B cell (primary cell): Measurements from ENCODE around the gene ERVK3-1. TPM values are rescaled to one million over a fixed set of nuclear protein-coding genes. Genes with fewer than 3 reads are reported as not detected.
"Not testable (repeated sequence)": the region's sequence is repeated elsewhere in the genome, so short reads cannot be mapped to it uniquely, and the experiment has no call there.

ENCODE experiments used
- ATAC-seq: fragments of 200-7000 bp; cut with Tn5 transposase; one replicate; pipeline ENCODE4 v1.10.0; 2021; ENCODE audit warnings: low read depth, mild to moderate bottlenecking, moderate number of reproducible peaks, moderate library complexity
- CTCF ChIA-PET: fragments of 350-600 bp; sonication (Branson Sonifier 250); formaldehyde crosslinking; loops from one replicate; lab custom pipeline; 2021; ENCODE audit warnings: antibody characterized with exemption, inconsistent platforms; lab: Charles Lee
- POLR2A ChIA-PET: fragments of 350-600 bp; sonication (Branson Sonifier 250); formaldehyde crosslinking; loops from one replicate; lab custom pipeline; 2021; ENCODE audit warnings: antibody characterized with exemption; lab: Charles Lee
- DNase-seq: peaks from one replicate; pipeline ENCODE4 v3.0.0; 2013
- H2AFZ ChIP-seq: 2 replicates; pipeline ENCODE4 v1.6.1; 2012; ENCODE audit warnings: mild to moderate bottlenecking, low read depth, low read length; ENCODE audit not compliant: insufficient read depth, poor library complexity, severe bottlenecking
- H3K27ac ChIP-seq, 2 donors: 1 replicate in 1 of 2; 2 replicates in 1 of 2; pipeline ENCODE4 v1.5.1; 2012 to 2013; ENCODE audit warnings: low read length in 2 of 2, mild to moderate bottlenecking in 2 of 2, moderate library complexity in 1 of 2
- H3K27me3 ChIP-seq, 4 experiments: fragments of 200-600 bp in 1 of 4; sonication (generic) in 1 of 4; replicated peaks in 1 of 4; 1 replicate in 2 of 4; 2 replicates in 2 of 4; pipeline versions ENCODE4 v1.6.1 to v1.7.0; 2013 to 2016; ENCODE audit warnings: low read length in 3 of 4, mild to moderate bottlenecking in 2 of 4, mixed read lengths in 1 of 4, moderate library complexity in 1 of 4; ENCODE audit not compliant: insufficient read depth in 4 of 4, control insufficient read depth in 3 of 4; ENCODE audit errors: control extremely low read depth in 1 of 4
- H3K36me3 ChIP-seq, 2 experiments: replicated peaks in 1 of 2; 1 replicate in 1 of 2; 2 replicates in 1 of 2; pipeline versions ENCODE4 v1.6.1 to v1.7.1; 2013; ENCODE audit warnings: low read length in 1 of 2; ENCODE audit not compliant: insufficient read depth in 2 of 2, control insufficient read depth in 1 of 2; ENCODE audit errors: control extremely low read depth in 1 of 2, extremely low read depth in 1 of 2
- H3K4me1 ChIP-seq, 2 donors: fragments of 200-600 bp in 1 of 2; sonication (generic) in 1 of 2; 1 replicate in 1 of 2; 2 replicates in 1 of 2; pipeline versions ENCODE4 v1.5.1 to v1.6.1; 2013 to 2017; ENCODE audit warnings: low read length in 2 of 2; ENCODE audit not compliant: control insufficient read depth in 2 of 2, insufficient read depth in 2 of 2
- H3K4me2 ChIP-seq: replicated peaks from 2 replicates; pipeline ENCODE3; 2012; ENCODE audit warnings: mild to moderate bottlenecking, low read depth, low read length; ENCODE audit not compliant: poor library complexity, severe bottlenecking
- H3K4me3 ChIP-seq, 5 experiments: fragments of 200-600 bp in 1 of 5; sonication (generic) in 1 of 5; 1 replicate in 3 of 5; 2 replicates in 2 of 5; pipeline versions ENCODE4 v1.5.1 to v1.7.0; 2011 to 2016; ENCODE audit warnings: low read length in 4 of 5, mild to moderate bottlenecking in 4 of 5, low read depth in 2 of 5, control low read depth in 1 of 5, moderate library complexity in 1 of 5; ENCODE audit not compliant: insufficient read depth in 1 of 5; ENCODE audit errors: control extremely low read depth in 1 of 5, extremely low read depth in 1 of 5
- H3K79me2 ChIP-seq: fragments of 200-600 bp; sonication (generic); one replicate; pipeline ENCODE4 v1.6.0; 2016; ENCODE audit warnings: low read length; ENCODE audit not compliant: control insufficient read depth, insufficient read depth
- H3K9ac ChIP-seq: fragments of 200-600 bp; sonication (generic); 2 replicates; pipeline ENCODE4 v1.6.1; 2017; ENCODE audit warnings: mild to moderate bottlenecking, low read length, moderate library complexity
- H3K9me3 ChIP-seq, 3 donors: one replicate each; pipeline versions ENCODE4 v1.6.1 to v1.7.1; 2013; ENCODE audit warnings: low read length in 2 of 3; ENCODE audit not compliant: control insufficient read depth in 2 of 3, insufficient read depth in 1 of 3; ENCODE audit errors: control extremely low read depth in 1 of 3
- H4K20me1 ChIP-seq: 2 replicates; pipeline ENCODE4 v1.6.0; 2012; ENCODE audit warnings: mild to moderate bottlenecking, low read length; ENCODE audit not compliant: insufficient read depth, control insufficient read depth, poor library complexity, severe bottlenecking
- H3K27ac Mint-ChIP-seq: one replicate; pipeline ENCODE4 v1.8.0; 2021; ENCODE audit warnings: mixed read lengths
- H3K27me3 Mint-ChIP-seq: one replicate; pipeline ENCODE4 v1.8.0; 2021; ENCODE audit warnings: mixed read lengths
- H3K4me1 Mint-ChIP-seq: one replicate; pipeline ENCODE4 v1.8.0; 2021; ENCODE audit warnings: mixed read lengths
- H3K4me3 Mint-ChIP-seq: one replicate; pipeline ENCODE4 v1.8.0; 2021; ENCODE audit warnings: mixed read lengths
- H3K9me3 Mint-ChIP-seq: one replicate; pipeline ENCODE4 v1.8.0; 2022; ENCODE audit warnings: mixed read lengths; ENCODE audit not compliant: insufficient read depth
- CTCF ChIP-seq: fragments of 200-600 bp; IDR thresholded peaks from one replicate; pipeline ENCODE4 v1.8.0; 2022; ENCODE audit warnings: antibody characterized with exemption, mild to moderate bottlenecking
- EZH2 ChIP-seq: IDR thresholded peaks from 2 replicates; pipeline ENCODE4 v1.6.1; 2012; ENCODE audit warnings: borderline replicate concordance, low read depth, mild to moderate bottlenecking, moderate library complexity, low read length; ENCODE audit not compliant: insufficient read depth, poor library complexity, severe bottlenecking
- WGBS: methylation state at CpG from one replicate; pipeline ENCODE4 v1.1.5; 2013; ENCODE audit warnings: missing lambda C conversion rate; ENCODE audit not compliant: insufficient coverage; 5-methylcytosine and 5-hydroxymethylcytosine counted together
- intact Hi-C: fragments of 100-400 bp; cut with micrococcal nuclease; formaldehyde crosslinking; loops from one replicate; pipeline ENCODE4 v1.10.0; 2022
- polyA minus RNA-seq: library from RNA; depleted of rRNA, polyadenylated mRNA; stranded (reverse); fragments of >200 nt; gene quantifications from 2 replicates; pipeline ENCODE4 v1.2.3, GENCODE V29; 2012
- polyA plus RNA-seq: library from polyadenylated mRNA; depleted of rRNA; stranded (reverse); fragments of >200 nt; gene quantifications from 2 replicates; pipeline ENCODE4 v1.2.3, GENCODE V29; 2012
- total RNA-seq, 2 donors: library from RNA; stranded (reverse); fragments of 120-200 nt in 1 of 2; gene quantifications; 1 replicate in 1 of 2; 2 replicates in 1 of 2; pipeline versions ENCODE4 v1.2.3 to v1.2.4, GENCODE V29; 2013 to 2022

ERVK3-1 gene
- total RNA-seq (79.0 and 80.2 TPM in 2 replicates), polyA plus RNA-seq (80.7 and 113 TPM in 2 replicates), polyA minus RNA-seq (72.9 and 100 TPM in 2 replicates)
- total RNA-seq (2013): 68.9 TPM

GRCh38 chr19:58305065-58305931 is at the start of gene ERVK3-1:
Gene ERVK3-1, plus strand, starts transcription at chr19:58305377. Its CDS starts 6,792 bp downstream, at chr19:58312169.
- Histone ChIP-seq H3K4me2 (peak within 1 kb of the TSS; percentile 79), H4K20me1 (no peaks in the 10 kb centered on the region), H3K36me3 (peaks cover 0 to 37% of the 10 kb centered on the region in 2 experiments), H3K4me3 (peak within 1 kb of the TSS; percentile 39 to 94 (median 88)), H3K4me1 (peaks cover 15 to 18% of the 10 kb centered on the region in 2 donors), H3K9ac (peak within 1 kb of the TSS; percentile 84), H3K9me3 (peaks cover 0 to 3% (median 0%) of the 10 kb centered on the region in 3 donors), H3K27me3 (no peaks in the 10 kb centered on the region), H3K79me2 (peaks cover 53% of the 10 kb centered on the region), H3K27ac (peak within 1 kb of the TSS; percentile 85 to 93), H2AFZ (peak within 1 kb of the TSS; percentile 91)
- intact Hi-C loops: loop anchor here (1.0 to 5.0 kb wide), 15 partner anchors 21 to 1633 kb away; partner anchors contain the start of genes RPS5, TRIM28, ZNF132 and ZNF274
- DNase-seq (peak; percentile 98), ATAC-seq (peak; percentile 98)
- Mint-ChIP-seq H3K4me3 (peak within 1 kb of the TSS; percentile 97), H3K9me3 (no peaks in the 10 kb centered on the region), H3K4me1 (peaks cover 36% of the 10 kb centered on the region), H3K27ac (peak within 1 kb of the TSS; percentile 97), H3K27me3 (no peaks in the 10 kb centered on the region)
- 2% methylated on average over 51 of the region's 55 CpGs for WGBS
- ChIA-PET POLR2A (interaction anchor here (0.5 to 3.3 kb wide), 6 partner anchors 21 to 253 kb away, joined by 3 to 12 read pairs (median 5); partner anchors contain the start of genes UBE2M, ZNF497, ZNF8 and ZSCAN22), CTCF (interaction anchor here (0.5 to 1.7 kb wide), 4 partner anchors 21 to 160 kb away, joined by 3 to 5 read pairs (median 4); no protein-coding TSS in a partner anchor)
- TF ChIP-seq EZH2 (no peak), CTCF (no peak)

- POLR2A ChIA-PET, H3K27ac ChIP-seq, intact Hi-C loops, CTCF ChIA-PET, H3K27me3 ChIP-seq, DNase-seq, H3K4me1 ChIP-seq, ATAC-seq, H3K79me2 ChIP-seq, H3K27me3 Mint-ChIP-seq, H2AFZ ChIP-seq, H3K4me1 Mint-ChIP-seq, H3K27ac Mint-ChIP-seq, H3K4me3 Mint-ChIP-seq, H3K9ac ChIP-seq, H4K20me1 ChIP-seq, H3K4me2 ChIP-seq: not testable (repeated sequence)
- peaks cover 23 to 95% (median 88%) of the 10 kb centered on the region in 3 donors for H3K9me3 ChIP-seq
- WGBS: 97% methylated on average over 4 of the region's 4 CpGs
- peak overlapping the region in 1 of 5 experiments; percentile 15 for H3K4me3 ChIP-seq
- H3K9me3 Mint-ChIP-seq: peaks cover 15% of the 10 kb centered on the region
- peaks cover 13 to 67% of the 10 kb centered on the region in 2 experiments for H3K36me3 ChIP-seq
These were observed 46.9 kb upstream of the ERVK3-1 start for GRCh38 chr19:58258259-58258658.
